OCI-LY7 (cell line): Measurements from ENCODE around the gene EXOG.

Source experiments
- CTCF ChIP-seq: fragments of 200-600 bp; sonication (generic); conservative IDR thresholded peaks from 2 replicates; pipeline ENCODE4 v1.5.1; 2014; ENCODE audit warnings: mild to moderate bottlenecking, antibody characterized with exemption, low read length, moderate library complexity, mixed read lengths
- EZH2phosphoT487 ChIP-seq: fragments of 200-600 bp; sonication (generic); IDR thresholded peaks from 2 replicates; pipeline ENCODE4 v1.6.1; 2018; ENCODE audit warnings: low read depth, borderline replicate concordance, mild to moderate bottlenecking, mixed run types, antibody characterized with exemption, low read length, moderate library complexity, mixed read lengths

- TF ChIP-seq CTCF, result no peak
- no peak for TF ChIP-seq EZH2phosphoT487
Observed at GRCh38 chr3:38567498-38567897, 71.4 kb downstream of the EXOG start.
